ENCODE results near the gene PARP9.

DNA sequence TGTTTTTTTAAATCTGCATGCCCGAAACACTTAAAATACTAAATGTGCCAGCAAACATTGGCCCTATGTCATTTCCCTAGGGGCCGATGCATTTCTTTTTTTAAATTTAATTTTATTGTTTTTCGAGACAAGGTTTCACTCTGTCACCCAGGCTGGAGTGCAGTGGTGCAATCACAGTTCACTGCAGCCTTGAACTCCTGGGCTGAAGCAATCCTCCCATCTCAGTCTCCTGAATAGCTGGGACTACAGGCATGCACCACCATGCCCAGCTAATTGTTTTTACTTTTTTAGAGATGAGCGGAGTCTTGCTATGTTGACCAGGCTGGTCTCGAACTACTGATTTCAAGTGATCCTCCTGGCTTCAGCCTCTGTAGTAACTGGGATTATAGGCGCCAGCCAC is 5.5 kb downstream of the PARP9 start:
- TF ChIP-seq, protein P1, sequence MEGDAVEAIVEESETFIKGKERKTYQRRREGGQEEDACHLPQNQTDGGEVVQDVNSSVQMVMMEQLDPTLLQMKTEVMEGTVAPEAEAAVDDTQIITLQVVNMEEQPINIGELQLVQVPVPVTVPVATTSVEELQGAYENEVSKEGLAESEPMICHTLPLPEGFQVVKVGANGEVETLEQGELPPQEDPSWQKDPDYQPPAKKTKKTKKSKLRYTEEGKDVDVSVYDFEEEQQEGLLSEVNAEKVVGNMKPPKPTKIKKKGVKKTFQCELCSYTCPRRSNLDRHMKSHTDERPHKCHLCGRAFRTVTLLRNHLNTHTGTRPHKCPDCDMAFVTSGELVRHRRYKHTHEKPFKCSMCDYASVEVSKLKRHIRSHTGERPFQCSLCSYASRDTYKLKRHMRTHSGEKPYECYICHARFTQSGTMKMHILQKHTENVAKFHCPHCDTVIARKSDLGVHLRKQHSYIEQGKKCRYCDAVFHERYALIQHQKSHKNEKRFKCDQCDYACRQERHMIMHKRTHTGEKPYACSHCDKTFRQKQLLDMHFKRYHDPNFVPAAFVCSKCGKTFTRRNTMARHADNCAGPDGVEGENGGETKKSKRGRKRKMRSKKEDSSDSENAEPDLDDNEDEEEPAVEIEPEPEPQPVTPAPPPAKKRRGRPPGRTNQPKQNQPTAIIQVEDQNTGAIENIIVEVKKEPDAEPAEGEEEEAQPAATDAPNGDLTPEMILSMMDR (IDR thresholded peaks at IDR 0.05) = no peak
- no peak for TF ChIP-seq POLR2A (IDR thresholded peaks at IDR 0.05)
- no peak for TF ChIP-seq POLR2AphosphoS5 (IDR thresholded peaks at IDR 0.05)
- TF ChIP-seq EP300 (IDR thresholded peaks at IDR 0.05) = no peak

All from gastroesophageal sphincter (tissue), 3 donors.